ENCODE data around the gene TRPC6. TPM values are rescaled to one million over a fixed set of nuclear protein-coding genes. Genes with fewer than 3 reads are reported as not detected.

Gene TRPC6
- total and polyA plus RNA-seq, 2 experiments from 2014 or later: 0.13 to 4.8 TPM

DNA sequence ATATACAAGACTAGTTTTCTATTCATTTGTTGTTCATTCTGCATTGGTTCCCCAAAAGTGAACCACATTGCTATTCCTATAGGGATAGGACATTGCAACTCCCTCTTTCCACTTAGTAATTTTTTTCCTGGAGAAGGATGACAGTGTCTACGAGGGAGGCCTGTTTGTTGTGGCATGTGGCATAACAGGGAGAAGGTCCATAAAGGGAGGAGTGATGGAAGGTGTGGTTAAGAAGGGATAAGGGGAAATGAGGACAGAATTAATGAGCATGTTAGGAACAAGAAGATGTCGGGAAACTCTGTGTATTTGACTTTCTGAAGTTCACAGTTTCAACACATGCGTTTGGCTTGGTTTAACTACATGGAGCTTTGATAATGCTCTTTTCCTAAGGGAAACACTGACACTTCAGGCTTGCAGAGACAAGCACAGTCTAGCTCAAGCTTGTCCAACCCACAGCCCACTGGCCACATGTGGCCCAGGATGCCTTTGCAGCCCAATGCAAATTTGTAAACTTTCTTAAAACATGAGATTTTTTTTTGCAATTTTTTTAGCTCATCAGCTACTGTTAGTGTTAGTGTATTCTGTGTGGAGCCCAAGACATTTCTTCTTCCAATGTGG, 149.7 kb downstream of the TRPC6 start:
- Histone ChIP-seq H3K9me3 (ENCODE audit: low read depth) (no peaks in the 10 kb centered on the region), H3K27ac (no peak overlapping the region), H3K36me3 (replicated peaks; ENCODE audit: insufficient read depth, low read depth) (no peaks in the 10 kb centered on the region), H3K4me1 (ENCODE audit: insufficient read depth) (no peaks in the 10 kb centered on the region), H3K4me2 (no peak overlapping the region), H3K27me3 (no peaks in the 10 kb centered on the region), H4K20me1 (ENCODE audit: insufficient read depth, poor library complexity, severe bottlenecking) (no peaks in the 10 kb centered on the region), H2AFZ (no peak overlapping the region), H3K79me2 (no peaks in the 10 kb centered on the region), H3K9me2 (replicated peaks; ENCODE audit: insufficient read depth) (no peaks in the 10 kb centered on the region), H3K4me3 (no peak overlapping the region)
- 74% methylated on average over 3 of the region's 3 CpGs for WGBS (ENCODE audit: low lambda C conversion rate, missing lambda C conversion rate)
- TF ChIP-seq, protein P1, sequence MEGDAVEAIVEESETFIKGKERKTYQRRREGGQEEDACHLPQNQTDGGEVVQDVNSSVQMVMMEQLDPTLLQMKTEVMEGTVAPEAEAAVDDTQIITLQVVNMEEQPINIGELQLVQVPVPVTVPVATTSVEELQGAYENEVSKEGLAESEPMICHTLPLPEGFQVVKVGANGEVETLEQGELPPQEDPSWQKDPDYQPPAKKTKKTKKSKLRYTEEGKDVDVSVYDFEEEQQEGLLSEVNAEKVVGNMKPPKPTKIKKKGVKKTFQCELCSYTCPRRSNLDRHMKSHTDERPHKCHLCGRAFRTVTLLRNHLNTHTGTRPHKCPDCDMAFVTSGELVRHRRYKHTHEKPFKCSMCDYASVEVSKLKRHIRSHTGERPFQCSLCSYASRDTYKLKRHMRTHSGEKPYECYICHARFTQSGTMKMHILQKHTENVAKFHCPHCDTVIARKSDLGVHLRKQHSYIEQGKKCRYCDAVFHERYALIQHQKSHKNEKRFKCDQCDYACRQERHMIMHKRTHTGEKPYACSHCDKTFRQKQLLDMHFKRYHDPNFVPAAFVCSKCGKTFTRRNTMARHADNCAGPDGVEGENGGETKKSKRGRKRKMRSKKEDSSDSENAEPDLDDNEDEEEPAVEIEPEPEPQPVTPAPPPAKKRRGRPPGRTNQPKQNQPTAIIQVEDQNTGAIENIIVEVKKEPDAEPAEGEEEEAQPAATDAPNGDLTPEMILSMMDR (IDR thresholded peaks at IDR 0.05; ENCODE audit: poor library complexity): no peak
- no peak for DNase-seq (ENCODE audit: low spot score)

DNA sequence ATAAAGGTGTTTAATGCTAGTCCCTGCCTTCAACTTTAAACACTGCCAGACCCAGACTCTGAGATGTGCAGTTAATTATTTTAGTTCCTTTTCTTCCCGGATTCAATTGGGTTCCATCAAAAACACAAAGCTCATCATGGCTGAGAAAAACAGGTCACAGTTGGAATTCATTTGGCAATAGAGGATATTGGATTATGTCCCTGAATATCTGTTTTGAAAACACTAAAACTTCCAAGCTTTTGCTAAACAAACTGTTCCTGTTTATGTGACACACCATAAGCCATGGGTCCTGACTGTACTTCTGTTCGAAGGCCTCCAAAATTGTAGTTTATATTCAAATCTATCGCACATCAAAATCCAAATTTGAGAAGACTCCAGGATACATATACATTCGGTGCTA, 150.7 kb downstream of the TRPC6 start:
- Histone ChIP-seq H4K20me1 (ENCODE audit: insufficient read depth, poor library complexity, severe bottlenecking) (no peaks in the 10 kb centered on the region), H3K4me1 (ENCODE audit: insufficient read depth) (no peaks in the 10 kb centered on the region), H3K9me3 (ENCODE audit: low read depth) (no peaks in the 10 kb centered on the region), H3K4me2 (no peak overlapping the region), H2AFZ (no peak overlapping the region), H3K4me3 (no peak overlapping the region), H3K36me3 (replicated peaks; ENCODE audit: insufficient read depth, low read depth) (no peaks in the 10 kb centered on the region), H3K9me2 (replicated peaks; ENCODE audit: insufficient read depth) (no peaks in the 10 kb centered on the region), H3K27ac (no peak overlapping the region), H3K79me2 (no peaks in the 10 kb centered on the region), H3K27me3 (no peaks in the 10 kb centered on the region)
- 66% methylated on average over 4 of the region's 4 CpGs for WGBS (ENCODE audit: low lambda C conversion rate, missing lambda C conversion rate)
- TF ChIP-seq, protein P1 (IDR thresholded peaks at IDR 0.05; ENCODE audit: poor library complexity): no peak
- TF ChIP-seq EZH2 (IDR thresholded peaks at IDR 0.05; ENCODE audit: borderline replicate concordance) (no peak), EZH2phosphoT487 (IDR thresholded peaks at IDR 0.05; ENCODE audit: low read depth, severe bottlenecking, unreplicated experiment) (no peak)
- DNase-seq (ENCODE audit: low spot score): no peak

DNA sequence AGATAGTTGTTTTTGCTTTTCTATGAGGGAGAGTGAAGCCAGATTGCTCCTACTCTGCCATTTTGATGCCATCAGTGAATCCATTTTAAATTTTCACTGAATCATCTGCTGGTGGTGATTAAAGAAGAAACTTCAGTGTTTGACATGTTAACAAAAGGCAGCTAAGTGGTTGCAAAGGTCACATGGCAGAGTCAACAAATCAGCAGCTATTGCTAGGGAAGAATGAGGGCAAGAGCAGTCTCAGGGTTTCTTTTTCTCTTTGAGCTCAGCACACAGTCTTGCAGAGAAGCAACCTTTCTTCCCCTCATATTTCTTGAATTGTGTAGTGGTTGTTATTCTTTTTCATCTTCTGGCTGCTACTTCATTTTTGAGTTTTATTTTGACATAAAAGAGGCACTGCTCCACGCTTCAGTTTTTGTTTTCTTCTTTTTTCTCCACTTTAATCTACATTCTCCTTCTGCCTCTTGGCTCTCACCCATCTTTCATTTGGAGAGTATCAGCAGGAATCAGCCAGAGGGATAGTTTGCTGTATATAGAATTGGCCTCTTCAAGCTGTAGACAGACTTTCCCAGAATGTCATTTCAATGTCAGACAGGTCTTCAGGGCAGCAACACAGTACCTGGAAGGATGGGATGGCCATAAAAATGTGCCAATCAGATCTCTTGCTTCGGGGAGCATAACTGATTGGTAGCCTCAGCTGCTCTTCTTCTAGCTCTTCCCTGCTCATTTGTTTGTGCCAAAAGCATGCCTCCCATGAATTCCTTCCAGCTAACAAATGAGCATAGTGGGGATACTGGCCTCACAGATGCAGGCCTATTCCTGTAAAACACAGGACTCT, 153.9 kb downstream of the TRPC6 start:
- Histone ChIP-seq H3K4me2 (no peak overlapping the region), H3K79me2 (no peaks in the 10 kb centered on the region), H3K9me3 (ENCODE audit: low read depth) (no peaks in the 10 kb centered on the region), H3K4me3 (no peak overlapping the region), H4K20me1 (ENCODE audit: insufficient read depth, poor library complexity, severe bottlenecking) (no peaks in the 10 kb centered on the region), H3K9me2 (replicated peaks; ENCODE audit: insufficient read depth) (no peaks in the 10 kb centered on the region), H3K36me3 (replicated peaks; ENCODE audit: insufficient read depth, low read depth) (no peaks in the 10 kb centered on the region), H3K27ac (peak overlapping the region; percentile 8), H3K27me3 (no peaks in the 10 kb centered on the region), H3K4me1 (ENCODE audit: insufficient read depth) (no peaks in the 10 kb centered on the region), H2AFZ (no peak overlapping the region)
- no peak for TF ChIP-seq EZH2 (IDR thresholded peaks at IDR 0.05; ENCODE audit: borderline replicate concordance)
- TF ChIP-seq, protein P1 (IDR thresholded peaks at IDR 0.05; ENCODE audit: poor library complexity): no peak
- TF ChIP-seq EZH2phosphoT487 (IDR thresholded peaks at IDR 0.05; ENCODE audit: low read depth, severe bottlenecking, unreplicated experiment): no peak
- 92% methylated on average over 2 of the region's 2 CpGs for WGBS (ENCODE audit: low lambda C conversion rate, missing lambda C conversion rate)
- DNase-seq (ENCODE audit: low spot score): peak; percentile 21

Data from hepatocyte (in vitro differentiated cells).